ENCODE results near the gene EPG5. TPM values are rescaled to one million over a fixed set of nuclear protein-coding genes. Genes with fewer than 3 reads are reported as not detected.

Gene EPG5
- polyA plus RNA-seq, 2 of the 4 experiments (the other 2 are of a cell fraction): 3.8 to 10.7 TPM

- 0 out of 3 replicates have a peak, but pooled peaks cover 2% of the 10 kb centered on the region for H3K4me1 ChIP-seq
- POLR2A ChIA-PET: interaction anchor here (1.1 kb wide), 1 partner anchor 32 kb away, joined by 3 read pairs; no protein-coding TSS in a partner anchor
- H3K27ac ChIP-seq: no peak overlapping the region
- WGBS (ENCODE audit: missing lambda C conversion rate): 81% methylated on average over 3 of the region's 3 CpGs
- TF ChIP-seq, protein P1, sequence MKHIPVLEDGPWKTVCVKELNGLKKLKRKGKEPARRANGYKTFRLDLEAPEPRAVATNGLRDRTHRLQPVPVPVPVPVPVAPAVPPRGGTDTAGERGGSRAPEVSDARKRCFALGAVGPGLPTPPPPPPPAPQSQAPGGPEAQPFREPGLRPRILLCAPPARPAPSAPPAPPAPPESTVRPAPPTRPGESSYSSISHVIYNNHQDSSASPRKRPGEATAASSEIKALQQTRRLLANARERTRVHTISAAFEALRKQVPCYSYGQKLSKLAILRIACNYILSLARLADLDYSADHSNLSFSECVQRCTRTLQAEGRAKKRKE (CRISPR knock-in tag; IDR thresholded peaks at IDR 0.05; ENCODE audit: low read depth): no peak
- TF ChIP-seq, protein P2, sequence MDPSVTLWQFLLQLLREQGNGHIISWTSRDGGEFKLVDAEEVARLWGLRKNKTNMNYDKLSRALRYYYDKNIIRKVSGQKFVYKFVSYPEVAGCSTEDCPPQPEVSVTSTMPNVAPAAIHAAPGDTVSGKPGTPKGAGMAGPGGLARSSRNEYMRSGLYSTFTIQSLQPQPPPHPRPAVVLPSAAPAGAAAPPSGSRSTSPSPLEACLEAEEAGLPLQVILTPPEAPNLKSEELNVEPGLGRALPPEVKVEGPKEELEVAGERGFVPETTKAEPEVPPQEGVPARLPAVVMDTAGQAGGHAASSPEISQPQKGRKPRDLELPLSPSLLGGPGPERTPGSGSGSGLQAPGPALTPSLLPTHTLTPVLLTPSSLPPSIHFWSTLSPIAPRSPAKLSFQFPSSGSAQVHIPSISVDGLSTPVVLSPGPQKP (IDR thresholded peaks at IDR 0.05; ENCODE audit: low read depth, low read length): no peak
- TF ChIP-seq ZC3H11A (IDR thresholded peaks at IDR 0.05) (no peak), RFX5 (IDR thresholded peaks at IDR 0.05) (no peak), NR3C1 (IDR thresholded peaks at IDR 0.05) (no peak), CHD2 (IDR thresholded peaks at IDR 0.05; ENCODE audit: low read length, partially characterized antibody) (no peak), HOXB13 (CRISPR knock-in tag; IDR thresholded peaks at IDR 0.05; ENCODE audit: low read depth) (no peak), MYC (IDR thresholded peaks at IDR 0.05; ENCODE audit: borderline replicate concordance, low read length) (no peak), ZFP36 (IDR thresholded peaks at IDR 0.05; ENCODE audit: borderline replicate concordance, partially characterized antibody) (no peak), ZNF302 (CRISPR knock-in tag; IDR thresholded peaks at IDR 0.05) (no peak), PHF8 (IDR thresholded peaks at IDR 0.05; ENCODE audit: borderline replicate concordance, low read depth) (no peak), RARB (CRISPR knock-in tag; IDR thresholded peaks at IDR 0.05) (no peak), HEYL (CRISPR knock-in tag; IDR thresholded peaks at IDR 0.05) (no peak), HMGXB4 (CRISPR knock-in tag; IDR thresholded peaks at IDR 0.05; ENCODE audit: borderline replicate concordance) (no peak)
- TF ChIP-seq, protein P3, sequence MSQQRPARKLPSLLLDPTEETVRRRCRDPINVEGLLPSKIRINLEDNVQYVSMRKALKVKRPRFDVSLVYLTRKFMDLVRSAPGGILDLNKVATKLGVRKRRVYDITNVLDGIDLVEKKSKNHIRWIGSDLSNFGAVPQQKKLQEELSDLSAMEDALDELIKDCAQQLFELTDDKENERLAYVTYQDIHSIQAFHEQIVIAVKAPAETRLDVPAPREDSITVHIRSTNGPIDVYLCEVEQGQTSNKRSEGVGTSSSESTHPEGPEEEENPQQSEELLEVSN (IDR thresholded peaks at IDR 0.05; ENCODE audit: borderline replicate concordance, low read depth): no peak
- TF ChIP-seq, protein P4, sequence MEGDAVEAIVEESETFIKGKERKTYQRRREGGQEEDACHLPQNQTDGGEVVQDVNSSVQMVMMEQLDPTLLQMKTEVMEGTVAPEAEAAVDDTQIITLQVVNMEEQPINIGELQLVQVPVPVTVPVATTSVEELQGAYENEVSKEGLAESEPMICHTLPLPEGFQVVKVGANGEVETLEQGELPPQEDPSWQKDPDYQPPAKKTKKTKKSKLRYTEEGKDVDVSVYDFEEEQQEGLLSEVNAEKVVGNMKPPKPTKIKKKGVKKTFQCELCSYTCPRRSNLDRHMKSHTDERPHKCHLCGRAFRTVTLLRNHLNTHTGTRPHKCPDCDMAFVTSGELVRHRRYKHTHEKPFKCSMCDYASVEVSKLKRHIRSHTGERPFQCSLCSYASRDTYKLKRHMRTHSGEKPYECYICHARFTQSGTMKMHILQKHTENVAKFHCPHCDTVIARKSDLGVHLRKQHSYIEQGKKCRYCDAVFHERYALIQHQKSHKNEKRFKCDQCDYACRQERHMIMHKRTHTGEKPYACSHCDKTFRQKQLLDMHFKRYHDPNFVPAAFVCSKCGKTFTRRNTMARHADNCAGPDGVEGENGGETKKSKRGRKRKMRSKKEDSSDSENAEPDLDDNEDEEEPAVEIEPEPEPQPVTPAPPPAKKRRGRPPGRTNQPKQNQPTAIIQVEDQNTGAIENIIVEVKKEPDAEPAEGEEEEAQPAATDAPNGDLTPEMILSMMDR (IDR thresholded peaks at IDR 0.05): no peak
- TF ChIP-seq, protein P5, sequence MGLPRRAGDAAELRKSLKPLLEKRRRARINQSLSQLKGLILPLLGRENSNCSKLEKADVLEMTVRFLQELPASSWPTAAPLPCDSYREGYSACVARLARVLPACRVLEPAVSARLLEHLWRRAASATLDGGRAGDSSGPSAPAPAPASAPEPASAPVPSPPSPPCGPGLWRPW (IDR thresholded peaks at IDR 0.05): no peak
- H3K9me3 ChIP-seq: no peaks in the 10 kb centered on the region
- DNase-seq (ENCODE audit: low read depth in 1 of 2, low spot score in 1 of 2) (no peak), ATAC-seq (no peak), FAIRE-seq (no peak)
- H3K4me3 ChIP-seq: no peak overlapping the region
- CTCF ChIA-PET: interaction anchor here (0.6 to 3.0 kb wide), 3 partner anchors 22 to 112 kb away, joined by 3 to 16 read pairs (median 4); no protein-coding TSS in a partner anchor
- no peak overlapping the region for H3K4me2 ChIP-seq
Measured at GRCh38 chr18:45835057-45835636, 132.0 kb downstream of the EPG5 start.

DNA sequence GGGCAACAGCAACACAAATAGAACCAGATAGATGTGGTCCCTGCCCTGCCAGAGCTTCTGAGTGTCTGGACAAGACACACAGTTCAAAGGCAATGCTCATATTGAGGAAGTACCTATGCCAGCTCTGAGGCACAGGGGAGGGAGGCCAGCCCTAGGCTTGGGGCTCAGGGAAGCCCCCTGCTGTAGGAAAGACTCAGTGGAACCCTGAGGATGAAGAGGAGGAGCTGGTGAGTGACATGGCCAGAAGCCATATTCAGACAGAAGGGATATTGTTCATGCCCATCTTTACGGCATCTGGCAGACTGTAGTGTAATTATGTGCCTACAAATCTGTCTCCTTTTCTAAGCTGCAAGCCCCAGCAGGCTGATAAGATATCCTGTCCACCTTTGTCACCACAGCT lies 132.8 kb downstream of the EPG5 start:
- FAIRE-seq: no peak
- Histone ChIP-seq H3K4me2 (no peak overlapping the region), H3K27ac (no peak overlapping the region), H3K4me1 (0 out of 3 replicates have a peak, but pooled peaks cover 2% of the 10 kb centered on the region), H3K4me3 (no peak overlapping the region), H3K9me3 (no peaks in the 10 kb centered on the region)
- DNase-seq (ENCODE audit: low read depth in 1 of 2, low spot score in 1 of 2): no peak
- TF ChIP-seq KDM1A (IDR thresholded peaks at IDR 0.05; ENCODE audit: low read depth) (no peak), CHD4 (IDR thresholded peaks at IDR 0.05; ENCODE audit: borderline replicate concordance) (no peak), ESRRA (IDR thresholded peaks at IDR 0.05; ENCODE audit: borderline replicate concordance, low read length) (no peak), ZNF302 (CRISPR knock-in tag; IDR thresholded peaks at IDR 0.05) (no peak), EHF (CRISPR knock-in tag; IDR thresholded peaks at IDR 0.05) (no peak)
- 75% methylated on average over 1 of the region's 1 CpG for WGBS (ENCODE audit: missing lambda C conversion rate)
- ChIA-PET POLR2A (no interaction called here), CTCF (interaction anchor here (0.6 to 3.0 kb wide), 2 partner anchors 91 to 111 kb away, joined by 4 to 16 read pairs; no protein-coding TSS in a partner anchor)
- ATAC-seq: no peak

All from A549 (cell line).